ENCODE data around the gene PELI2. TPM values are rescaled to one million over a fixed set of nuclear protein-coding genes. Genes with fewer than 3 reads are reported as not detected.

Gene PELI2
- total RNA-seq, 1 experiment from 2014 or later = 10.0 TPM

GRCh38 chr14:56309198-56309597 lies 191.0 kb downstream of the PELI2 start:
- POLR2A ChIA-PET (ENCODE audit: unreplicated experiment) = interaction anchor here (0.6 kb wide), 1 partner anchor 27 kb away, joined by 5 read pairs; no protein-coding TSS in a partner anchor
- TF ChIP-seq CTCF (conservative IDR thresholded peaks at IDR 0.05) (no peak), EZH2 (IDR thresholded peaks at IDR 0.05; ENCODE audit: low read depth) (no peak)
- intact Hi-C loops (cut with micrococcal nuclease; ENCODE audit: unreplicated experiment) = no loop called here
- Histone ChIP-seq H3F3A (ENCODE audit: insufficient read depth, low read depth) (no peaks in the 10 kb centered on the region), H3K27ac (no peak overlapping the region), H4K20me1 (ENCODE audit: insufficient read depth) (no peaks in the 10 kb centered on the region), H3K4me2 (no peak overlapping the region), H3K27me3 (ENCODE audit: insufficient read depth, low read depth) (no peaks in the 10 kb centered on the region), H3K4me3 (no peak overlapping the region), H3K36me3 (ENCODE audit: low read depth) (no peaks in the 10 kb centered on the region), H3K4me1 (replicated peaks; ENCODE audit: insufficient read depth) (no peaks in the 10 kb centered on the region), H3K79me2 (ENCODE audit: low read depth) (no peaks in the 10 kb centered on the region), H3K9me2 (ENCODE audit: insufficient read depth) (no peaks in the 10 kb centered on the region), H2AFZ (no peak overlapping the region), H3K9me3 (ENCODE audit: insufficient read depth, low read depth) (no peaks in the 10 kb centered on the region)
- CTCF ChIA-PET = no interaction called here
- no peak for DNase-seq
- no TSS peak for BruUV-seq (replicated peaks)

- Histone ChIP-seq H4K20me1 (ENCODE audit: insufficient read depth) (no peaks in the 10 kb centered on the region), H3K27ac (no peak overlapping the region), H3K4me3 (no peak overlapping the region), H3K4me1 (replicated peaks; ENCODE audit: insufficient read depth) (no peaks in the 10 kb centered on the region), H3K9me3 (ENCODE audit: insufficient read depth, low read depth) (no peaks in the 10 kb centered on the region), H3K79me2 (ENCODE audit: low read depth) (no peaks in the 10 kb centered on the region), H3K27me3 (ENCODE audit: insufficient read depth, low read depth) (no peaks in the 10 kb centered on the region), H3K36me3 (ENCODE audit: low read depth) (no peaks in the 10 kb centered on the region), H2AFZ (no peak overlapping the region), H3K9me2 (ENCODE audit: insufficient read depth) (no peaks in the 10 kb centered on the region), H3K4me2 (no peak overlapping the region), H3F3A (ENCODE audit: insufficient read depth, low read depth) (no peaks in the 10 kb centered on the region)
- DNase-seq = no peak
- intact Hi-C loops (cut with micrococcal nuclease; ENCODE audit: unreplicated experiment) = no loop called here
- ChIA-PET POLR2A (ENCODE audit: unreplicated experiment) (no interaction called here), CTCF (no interaction called here)
- no TSS peak for BruUV-seq (replicated peaks)
- no peak for TF ChIP-seq EZH2 (IDR thresholded peaks at IDR 0.05; ENCODE audit: low read depth)
- no peak for TF ChIP-seq CTCF (conservative IDR thresholded peaks at IDR 0.05)
Measured at GRCh38 chr14:56310643-56311042, 192.4 kb downstream of the PELI2 start.

GRCh38 chr14:56313789-56314188 lies 195.6 kb downstream of the PELI2 start:
- TF ChIP-seq CTCF (conservative IDR thresholded peaks at IDR 0.05) (no peak), EZH2 (IDR thresholded peaks at IDR 0.05; ENCODE audit: low read depth) (no peak)
- POLR2A ChIA-PET (ENCODE audit: unreplicated experiment) = interaction anchor here (0.6 kb wide), 2 partner anchors 545 to 1995 kb away, joined by 5 to 6 read pairs; no protein-coding TSS in a partner anchor
- no TSS peak for BruUV-seq (replicated peaks)

More at GRCh38 chr14:56313789-56314188, 195.6 kb downstream of the PELI2 start:
- Histone ChIP-seq H3K9me3 (ENCODE audit: insufficient read depth, low read depth) (no peaks in the 10 kb centered on the region), H3K27me3 (ENCODE audit: insufficient read depth, low read depth) (peaks cover 1% of the 10 kb centered on the region; the same call in 1 of the 2 replicates), H3K9me2 (ENCODE audit: insufficient read depth) (no peaks in the 10 kb centered on the region), H3F3A (ENCODE audit: insufficient read depth, low read depth) (no peaks in the 10 kb centered on the region), H4K20me1 (ENCODE audit: insufficient read depth) (no peaks in the 10 kb centered on the region), H3K79me2 (ENCODE audit: low read depth) (no peaks in the 10 kb centered on the region), H3K36me3 (ENCODE audit: low read depth) (no peaks in the 10 kb centered on the region), H3K4me2 (no peak overlapping the region), H3K4me1 (replicated peaks; ENCODE audit: insufficient read depth) (no peaks in the 10 kb centered on the region), H2AFZ (no peak overlapping the region), H3K27ac (no peak overlapping the region), H3K4me3 (no peak overlapping the region)
- intact Hi-C loops (cut with micrococcal nuclease; ENCODE audit: unreplicated experiment) = no loop called here
- no peak for DNase-seq
- CTCF ChIA-PET = no interaction called here

Measured in PC-9 (cell line).